GM19468 (cell line): ENCODE measurements around the gene TUBB2B.
A peak's percentile ranks its signal among the peaks of the same experiment; 100 is the strongest.
"Not testable (repeated sequence)": the region's sequence is repeated elsewhere in the genome, so short reads cannot be mapped to it uniquely, and the experiment has no call there.

ENCODE experiments used
- ATAC-seq: cut with Tn5 transposase; IDR thresholded peaks from one replicate; pipeline ENCODE4 v1.9.1; 2021; ENCODE audit warnings: mild to moderate bottlenecking, moderate library complexity, moderate number of reproducible peaks; ENCODE audit not compliant: unreplicated experiment; ENCODE audit errors: extremely low read depth

TUBB2B gene

DNA sequence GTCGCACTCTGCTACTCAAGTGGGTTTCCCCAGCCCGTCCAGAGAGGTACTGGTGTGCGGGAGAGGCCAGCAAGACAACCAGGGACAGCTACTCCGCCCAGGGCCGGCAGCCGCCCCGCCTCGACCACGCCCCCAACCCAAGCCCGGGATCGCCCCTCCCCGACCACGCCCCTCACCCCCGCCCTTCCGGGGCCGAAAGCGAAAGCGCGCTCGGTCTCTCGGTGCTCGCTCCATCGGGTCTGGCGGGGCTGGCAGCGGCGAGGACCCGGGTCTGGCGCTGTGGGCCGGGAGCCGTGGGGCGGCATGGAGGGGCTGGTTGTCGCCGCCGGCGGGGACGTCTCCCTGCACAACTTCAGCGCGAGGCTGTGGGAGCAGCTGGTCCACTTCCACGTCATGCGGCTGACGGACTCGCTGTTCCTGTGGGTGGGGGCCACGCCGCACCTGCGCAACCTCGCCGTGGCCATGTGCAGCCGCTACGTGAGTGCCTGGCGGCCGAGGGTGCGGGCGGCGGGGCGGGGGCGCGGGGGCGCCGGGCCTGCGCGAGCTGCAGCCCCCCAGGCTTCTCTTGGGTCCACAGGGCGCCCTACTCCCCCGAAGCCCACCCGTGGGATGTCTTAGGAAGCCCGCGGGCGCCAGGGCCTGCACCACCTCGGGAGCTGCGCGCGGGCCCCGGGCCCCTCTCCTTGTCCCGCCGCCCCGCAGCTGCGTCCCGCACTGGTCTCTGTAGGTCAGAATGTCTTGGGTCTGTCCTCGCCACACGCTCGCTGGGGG is 31.5 kb upstream of the TUBB2B start, which contains the start of gene PSMG4:
TSS of gene PSMG4 (plus strand) at position 228 of the 771 bp plus-strand sequence. CDS start at position 304, 76 bp downstream.
- peak; percentile 48 for ATAC-seq

DNA sequence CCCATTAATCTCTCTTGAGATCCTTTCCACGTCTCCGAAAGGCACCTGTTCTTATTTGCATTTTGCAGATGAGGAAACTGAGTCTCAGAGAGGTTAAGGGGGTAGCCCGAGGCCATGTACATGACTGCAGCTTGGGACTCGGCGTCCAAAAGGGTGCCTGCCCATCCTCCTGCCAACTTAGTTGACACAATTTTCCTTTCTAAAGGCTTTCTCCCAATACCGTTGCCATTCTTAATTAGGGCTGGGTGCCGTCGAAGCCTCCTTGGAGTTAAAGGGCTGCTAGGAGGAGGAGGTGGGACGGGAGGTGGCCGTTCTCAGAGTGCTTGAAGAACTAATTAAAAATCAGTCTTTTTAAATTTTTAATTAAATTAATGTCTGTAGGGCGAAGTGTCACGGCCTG is 30.7 kb upstream of the TUBB2B start:
- ATAC-seq: no peak

DNA sequence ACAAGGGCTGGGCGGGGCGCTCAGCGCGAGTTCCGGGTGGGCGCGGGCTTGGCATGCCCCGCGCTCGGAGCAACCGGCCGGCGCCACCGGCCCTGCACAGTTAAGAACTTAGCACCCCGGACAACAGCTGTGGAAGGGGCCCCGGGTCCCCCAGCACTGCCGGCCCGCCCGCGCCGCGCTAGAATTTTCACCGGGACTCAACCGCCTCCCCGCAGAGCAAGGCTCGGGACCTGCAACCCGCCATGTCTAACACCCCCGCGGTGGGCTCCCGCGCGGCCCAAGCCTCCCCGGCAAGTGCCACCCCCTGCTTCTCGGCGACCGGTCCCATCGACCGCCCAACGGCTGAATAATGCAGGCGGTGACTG is 26.1 kb upstream of the TUBB2B start:
- no peak for ATAC-seq

- ATAC-seq: no peak
These were observed 25.6 kb upstream of the TUBB2B start for GRCh38 chr6:3252861-3253596.

DNA sequence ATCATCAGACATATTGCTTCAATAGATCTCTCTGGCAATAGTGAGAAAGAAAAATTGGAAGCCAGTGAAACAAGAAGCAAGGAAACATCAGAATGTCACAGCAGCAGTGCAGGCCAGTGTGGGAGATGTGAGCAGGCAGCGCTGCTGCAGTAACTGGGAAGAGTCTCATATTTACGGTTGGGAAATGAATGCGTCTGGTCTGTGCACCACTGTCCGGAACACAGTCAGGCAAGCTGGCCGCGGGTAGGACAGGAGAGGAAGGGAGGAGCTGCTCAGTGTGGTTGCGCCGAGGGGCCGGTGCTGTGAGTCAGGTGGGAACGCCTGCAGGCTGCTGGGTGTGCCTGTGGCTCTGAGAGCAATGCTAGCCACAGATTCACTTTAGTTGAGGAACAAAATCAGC is 24.9 kb upstream of the TUBB2B start:
- ATAC-seq: no peak

DNA sequence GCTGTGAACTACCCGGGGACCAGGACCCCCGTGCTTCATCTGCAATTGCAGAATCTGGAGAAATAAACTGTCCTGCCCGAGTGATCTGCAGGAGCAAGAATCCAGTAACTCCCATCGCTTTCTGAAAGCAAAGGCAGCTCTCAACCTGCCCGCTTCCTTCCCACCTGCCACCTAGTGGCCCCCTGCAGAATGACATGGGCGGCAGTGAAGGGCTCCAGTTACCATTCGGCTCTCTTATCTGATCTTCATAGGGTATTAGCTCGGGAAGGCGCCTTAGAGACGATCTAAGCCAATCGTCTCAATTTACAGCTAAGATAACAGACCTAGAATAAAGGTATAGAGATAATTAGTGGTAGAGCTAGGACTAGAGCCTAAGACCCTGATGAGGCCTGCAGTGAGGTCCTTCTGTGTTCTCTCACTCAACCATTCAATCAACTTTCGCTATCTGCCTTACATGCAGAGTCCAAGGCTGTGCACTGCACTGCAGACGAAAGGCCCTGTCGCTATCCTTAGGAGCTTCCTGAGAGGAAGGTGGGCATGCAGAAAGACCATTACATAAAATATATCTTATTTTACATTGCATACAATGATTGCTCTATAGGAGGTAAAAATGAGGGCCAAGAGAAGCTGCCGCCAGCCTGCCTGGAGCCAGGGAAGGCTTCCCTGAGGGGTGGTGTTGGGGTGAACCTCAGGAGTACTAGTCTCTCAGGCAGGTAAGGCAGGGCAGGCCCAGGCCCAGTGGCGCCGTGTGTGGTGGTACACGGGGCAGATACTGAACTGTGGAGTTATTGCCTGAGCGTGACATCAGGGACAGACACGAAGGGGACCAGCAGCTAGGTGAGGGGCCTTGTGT is 24.2 kb upstream of the TUBB2B start:
- ATAC-seq: no peak

GRCh38 chr6:3250231-3250675 is 22.8 kb upstream of the TUBB2B start:
- ATAC-seq: no peak

GRCh38 chr6:3249821-3250220 is 22.4 kb upstream of the TUBB2B start:
- no peak for ATAC-seq

GRCh38 chr6:3247255-3248146 is 20.0 kb upstream of the TUBB2B start:
- no peak for ATAC-seq

DNA sequence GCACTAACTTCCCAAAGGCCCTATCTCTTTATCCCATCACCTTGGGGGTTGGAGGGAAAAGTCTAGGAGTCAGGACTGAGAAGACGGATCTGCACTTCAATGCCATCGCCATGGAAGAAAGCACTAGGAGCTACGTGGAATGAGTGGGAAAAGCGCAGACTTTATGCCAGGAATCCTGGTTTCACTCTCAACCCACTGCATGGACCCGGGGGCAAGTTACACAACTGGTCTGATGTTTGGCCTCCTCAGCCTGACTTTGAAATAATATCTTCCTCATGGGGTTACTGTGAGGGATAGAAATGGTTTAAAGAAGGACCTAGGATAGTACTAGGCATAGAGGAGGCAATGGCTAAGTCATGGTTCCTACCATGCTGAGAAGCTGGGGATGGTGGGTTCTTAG is 17.8 kb upstream of the TUBB2B start:
- ATAC-seq: no peak

DNA sequence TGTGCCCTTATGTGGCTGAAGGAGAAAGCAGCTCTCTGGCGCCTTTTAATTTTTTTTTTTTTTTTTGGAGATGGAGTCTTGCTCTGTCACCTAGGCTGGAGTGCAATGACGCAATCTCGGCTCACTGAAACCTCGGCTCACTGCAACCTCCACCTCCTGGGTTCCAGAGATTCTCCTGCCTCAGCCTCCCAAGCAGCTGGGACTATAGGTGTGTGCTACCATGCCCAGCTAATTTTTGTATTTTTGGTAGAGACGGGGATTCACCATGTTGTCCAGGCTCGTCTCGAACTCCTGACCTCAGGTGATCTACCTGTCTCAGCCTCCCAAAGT is 17.3 kb upstream of the TUBB2B start:
- not testable (repeated sequence) for ATAC-seq

DNA sequence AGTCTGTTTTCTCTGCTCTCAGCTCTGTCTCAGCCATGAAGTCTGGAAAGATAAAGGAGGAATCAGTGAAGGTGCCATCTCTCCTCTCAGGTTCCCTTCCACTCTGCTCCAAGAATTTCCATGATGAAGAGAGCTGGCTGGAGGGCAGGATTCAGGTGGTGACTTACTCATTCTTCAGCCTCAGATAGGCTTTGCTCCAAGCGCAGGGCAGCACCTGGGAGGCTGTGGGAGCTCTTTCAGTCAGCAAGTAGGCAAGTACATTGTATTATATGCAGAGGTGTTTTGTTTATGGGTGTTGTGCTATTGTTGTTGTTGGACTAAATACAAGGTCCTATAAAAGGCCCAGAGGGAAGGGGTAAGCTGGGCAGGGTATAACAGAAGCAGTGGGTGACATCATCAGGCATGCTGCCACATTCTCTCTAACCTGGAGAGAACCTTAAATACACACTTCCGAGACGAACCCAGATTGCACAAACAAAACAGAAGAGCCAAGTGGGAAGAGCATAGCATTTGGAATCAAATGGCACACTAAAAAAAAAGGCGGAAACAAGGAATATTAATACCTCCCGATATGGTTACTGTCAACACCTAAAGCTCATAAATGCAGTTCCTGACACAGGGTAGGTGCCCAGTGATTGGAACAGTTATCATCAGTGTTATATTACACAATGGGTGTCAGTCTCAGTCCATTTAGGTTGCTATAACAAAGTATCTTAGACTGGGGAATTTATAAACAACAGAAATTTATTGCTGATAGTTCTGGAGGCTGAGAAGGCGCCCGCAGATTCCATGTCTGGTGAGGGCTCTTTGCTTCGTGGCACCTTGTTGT is 16.8 kb upstream of the TUBB2B start:
- no peak for ATAC-seq

DNA sequence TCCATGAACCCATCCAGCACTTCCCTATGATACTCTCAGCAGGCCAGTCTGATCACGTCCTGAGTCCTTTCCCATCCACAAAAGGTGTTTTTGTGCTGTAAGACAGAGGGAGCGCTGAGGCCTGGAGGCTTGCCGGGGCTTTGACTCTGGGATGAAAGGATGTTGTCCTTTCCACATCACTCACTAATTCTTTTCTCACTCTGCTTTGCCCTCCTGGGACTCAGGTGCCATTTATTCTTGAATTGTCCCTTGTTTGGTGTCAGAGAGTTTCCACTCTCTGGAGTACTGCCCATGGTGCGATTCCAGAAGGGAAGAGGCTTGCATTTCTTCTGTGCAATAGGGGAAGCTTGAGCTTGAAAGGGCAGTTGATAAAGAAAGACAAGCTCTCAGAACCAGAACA is 15.3 kb upstream of the TUBB2B start:
- ATAC-seq: no peak

DNA sequence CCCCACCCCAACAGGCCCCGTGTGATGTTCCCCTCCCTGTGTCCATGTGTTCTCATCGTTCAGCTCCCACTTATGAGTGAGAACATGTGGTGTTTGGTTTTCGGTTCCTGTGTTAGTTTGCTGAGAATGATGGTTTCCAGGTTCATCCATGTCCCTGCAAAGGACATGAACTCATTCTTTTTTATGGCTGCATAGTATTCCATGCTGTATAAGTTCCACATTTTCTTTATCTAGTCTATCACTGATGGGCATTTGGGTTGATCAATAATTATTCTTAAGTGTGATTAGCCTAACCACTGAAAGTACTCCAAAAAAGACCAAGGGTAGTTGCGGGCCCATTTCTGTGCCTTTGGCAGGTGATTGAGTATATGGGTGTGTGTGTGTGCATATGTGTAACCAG is 14.3 kb upstream of the TUBB2B start:
- not testable (repeated sequence) for ATAC-seq

DNA sequence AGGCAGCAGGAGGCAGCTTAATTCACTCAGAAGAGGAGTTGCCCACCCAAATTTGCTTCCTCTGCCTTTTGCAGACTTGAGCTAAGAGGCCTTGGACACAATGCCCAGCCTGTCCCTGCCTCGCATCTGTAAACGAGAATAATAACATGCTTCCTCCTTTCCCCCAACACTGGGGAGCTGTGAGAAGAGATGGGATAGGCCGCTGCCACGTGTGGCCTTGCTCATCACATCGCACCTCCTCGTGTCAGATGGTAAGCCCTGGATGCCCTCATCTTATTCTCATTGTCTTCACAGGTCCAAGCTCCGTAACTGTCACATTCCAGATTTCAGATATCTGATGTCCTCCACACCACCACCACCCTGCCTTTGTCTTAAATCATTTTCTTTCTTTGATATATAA is 13.1 kb upstream of the TUBB2B start:
- ATAC-seq: no peak

GRCh38 chr6:3239110-3239830 is 11.8 kb upstream of the TUBB2B start:
- ATAC-seq: no peak

GRCh38 chr6:3237761-3238662 is 10.6 kb upstream of the TUBB2B start:
- no peak for ATAC-seq
